ENCODE results near the gene TBCK.

The TBCK gene

GRCh38 chr4:106041294-106042002, 274.6 kb downstream of the TBCK start:
- Histone ChIP-seq H3K9ac (ENCODE audit: low read length in 5 of 5) (no peak overlapping the region), H3K36me3 (ENCODE audit: control insufficient read depth in 5 of 5, insufficient read depth in 5 of 5, low read length in 5 of 5) (peaks cover 5 to 12% (median 11%) of the 10 kb centered on the region in 5 donors), H3K27me3 (ENCODE audit: control insufficient read depth in 5 of 5, insufficient read depth in 4 of 5, low read length in 5 of 5) (no peaks in the 10 kb centered on the region), H3K4me1 (ENCODE audit: control insufficient read depth in 5 of 5, insufficient read depth in 5 of 5, low read length in 5 of 5) (no peaks in the 10 kb centered on the region), H3K4me3 (ENCODE audit: low read depth in 1 of 5, low read length in 5 of 5) (no peak overlapping the region), H3K27ac (ENCODE audit: low read depth, low read length) (no peak overlapping the region), H3K9me3 (ENCODE audit: control insufficient read depth in 5 of 5, low read length in 5 of 5) (no peaks in the 10 kb centered on the region)

DNA sequence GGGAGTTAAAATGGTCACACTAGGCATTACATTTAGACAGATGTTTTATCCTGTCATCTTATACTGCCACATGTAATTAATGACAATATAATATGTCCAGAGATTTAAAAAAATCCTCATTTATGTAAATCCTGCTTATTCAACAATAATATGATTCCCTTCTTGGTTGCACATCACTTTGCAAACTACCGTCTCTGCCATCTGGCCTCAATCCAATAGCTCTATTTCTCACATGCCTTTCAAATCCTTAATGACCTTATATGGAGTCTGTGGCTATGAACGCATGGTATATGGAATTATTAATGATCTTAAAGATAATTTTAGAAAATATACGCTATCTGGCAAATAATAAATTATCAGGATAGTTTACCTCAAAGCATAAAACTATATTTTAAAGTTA, 276.2 kb downstream of the TBCK start:
- no peaks in the 10 kb centered on the region for H3K36me3 ChIP-seq (ENCODE audit: control insufficient read depth in 5 of 5, insufficient read depth in 5 of 5, low read length in 5 of 5)
- no peaks in the 10 kb centered on the region for H3K4me1 ChIP-seq (ENCODE audit: control insufficient read depth in 5 of 5, insufficient read depth in 5 of 5, low read length in 5 of 5)
- H3K27me3 ChIP-seq (ENCODE audit: control insufficient read depth in 5 of 5, insufficient read depth in 4 of 5, low read length in 5 of 5): no peaks in the 10 kb centered on the region
- no peak overlapping the region for H3K9ac ChIP-seq (ENCODE audit: low read length in 5 of 5)
- H3K27ac ChIP-seq (ENCODE audit: low read depth, low read length): no peak overlapping the region
- H3K4me3 ChIP-seq (ENCODE audit: low read depth in 1 of 5, low read length in 5 of 5): no peak overlapping the region
- H3K9me3 ChIP-seq (ENCODE audit: control insufficient read depth in 5 of 5, low read length in 5 of 5): no peaks in the 10 kb centered on the region

GRCh38 chr4:106038908-106039307, 277.1 kb downstream of the TBCK start:
- H3K9ac ChIP-seq (ENCODE audit: low read length in 5 of 5): no peak overlapping the region
- no peaks in the 10 kb centered on the region for H3K9me3 ChIP-seq (ENCODE audit: control insufficient read depth in 5 of 5, low read length in 5 of 5)
- no peaks in the 10 kb centered on the region for H3K27me3 ChIP-seq (ENCODE audit: control insufficient read depth in 5 of 5, insufficient read depth in 4 of 5, low read length in 5 of 5)
- H3K36me3 ChIP-seq (ENCODE audit: control insufficient read depth in 5 of 5, insufficient read depth in 5 of 5, low read length in 5 of 5): no peaks in the 10 kb centered on the region
- H3K4me1 ChIP-seq (ENCODE audit: control insufficient read depth in 5 of 5, insufficient read depth in 5 of 5, low read length in 5 of 5): no peaks in the 10 kb centered on the region
- H3K27ac ChIP-seq (ENCODE audit: low read depth, low read length): no peak overlapping the region
- H3K4me3 ChIP-seq (ENCODE audit: low read depth in 1 of 5, low read length in 5 of 5): no peak overlapping the region

DNA sequence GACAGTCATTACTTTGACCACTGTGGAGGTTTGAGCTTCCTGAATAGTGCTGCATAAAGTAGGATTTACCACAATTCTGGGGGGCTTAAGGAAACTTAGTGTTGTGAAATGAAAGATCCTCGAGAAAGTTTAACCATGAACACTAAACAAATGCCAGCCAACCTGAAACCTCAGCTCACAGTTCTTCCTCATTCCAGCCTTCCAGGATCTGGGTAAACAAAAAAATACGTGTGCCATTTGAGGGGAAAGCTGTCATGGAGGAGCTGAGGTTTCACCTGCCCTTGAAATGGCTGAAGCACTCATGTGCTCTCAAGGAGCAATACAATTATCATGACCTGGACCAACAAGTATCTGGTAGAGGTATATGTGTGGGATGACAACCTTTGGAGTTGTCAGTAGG, 278.0 kb downstream of the TBCK start:
- no peaks in the 10 kb centered on the region for H3K4me1 ChIP-seq (ENCODE audit: control insufficient read depth in 5 of 5, insufficient read depth in 5 of 5, low read length in 5 of 5)
- H3K9ac ChIP-seq (ENCODE audit: low read length in 5 of 5): no peak overlapping the region
- no peaks in the 10 kb centered on the region for H3K9me3 ChIP-seq (ENCODE audit: control insufficient read depth in 5 of 5, low read length in 5 of 5)
- no peaks in the 10 kb centered on the region for H3K27me3 ChIP-seq (ENCODE audit: control insufficient read depth in 5 of 5, insufficient read depth in 4 of 5, low read length in 5 of 5)
- no peaks in the 10 kb centered on the region for H3K36me3 ChIP-seq (ENCODE audit: control insufficient read depth in 5 of 5, insufficient read depth in 5 of 5, low read length in 5 of 5)
- no peak overlapping the region for H3K27ac ChIP-seq (ENCODE audit: low read depth, low read length)
- no peak overlapping the region for H3K4me3 ChIP-seq (ENCODE audit: low read depth in 1 of 5, low read length in 5 of 5)

DNA sequence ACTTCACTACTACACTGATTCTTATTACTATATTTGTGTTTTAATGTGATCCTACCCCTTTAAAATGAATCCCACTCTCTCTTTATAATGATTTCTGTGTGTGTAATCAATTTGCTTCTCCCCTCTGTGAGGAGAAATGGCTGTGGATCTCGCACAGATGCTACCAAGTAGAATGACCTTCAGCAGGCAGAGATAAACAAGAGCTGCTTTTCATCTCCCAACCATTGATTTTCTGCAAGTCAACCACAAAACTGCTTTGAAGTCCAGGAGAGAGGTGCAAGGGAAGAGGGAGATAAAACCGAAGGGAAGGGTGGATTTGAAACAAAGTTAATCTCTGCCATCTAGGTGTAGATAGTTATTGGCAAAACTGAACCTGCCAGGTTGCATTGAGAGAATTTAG, 279.2 kb downstream of the TBCK start:
- no peaks in the 10 kb centered on the region for H3K4me1 ChIP-seq (ENCODE audit: control insufficient read depth in 5 of 5, insufficient read depth in 5 of 5, low read length in 5 of 5)
- no peaks in the 10 kb centered on the region for H3K9me3 ChIP-seq (ENCODE audit: control insufficient read depth in 5 of 5, low read length in 5 of 5)
- H3K27ac ChIP-seq (ENCODE audit: low read depth, low read length): no peak overlapping the region
- H3K36me3 ChIP-seq (ENCODE audit: control insufficient read depth in 5 of 5, insufficient read depth in 5 of 5, low read length in 5 of 5): no peaks in the 10 kb centered on the region
- H3K27me3 ChIP-seq (ENCODE audit: control insufficient read depth in 5 of 5, insufficient read depth in 4 of 5, low read length in 5 of 5): no peaks in the 10 kb centered on the region
- H3K4me3 ChIP-seq (ENCODE audit: low read depth in 1 of 5, low read length in 5 of 5): no peak overlapping the region
- no peak overlapping the region for H3K9ac ChIP-seq (ENCODE audit: low read length in 5 of 5)

DNA sequence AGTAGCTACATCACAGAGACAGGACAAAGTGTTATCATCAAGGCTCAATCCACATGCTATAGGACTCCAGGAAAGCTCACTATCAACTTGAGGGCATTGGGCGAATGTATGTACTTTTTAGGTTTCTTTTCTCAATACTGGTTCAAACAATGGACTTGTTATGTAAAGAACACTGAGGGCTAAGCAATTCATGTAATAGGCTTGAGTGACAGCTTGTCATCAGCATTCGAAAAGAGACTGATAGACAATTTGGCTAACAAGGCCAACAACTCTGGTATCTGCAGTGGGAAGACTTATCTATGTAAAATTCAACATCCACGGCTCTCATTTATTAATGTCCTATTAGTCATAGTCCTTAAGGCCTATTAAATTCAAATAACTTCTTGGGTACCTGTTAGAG, 279.7 kb downstream of the TBCK start:
- Histone ChIP-seq H3K9ac (ENCODE audit: low read length in 5 of 5) (no peak overlapping the region), H3K27me3 (ENCODE audit: control insufficient read depth in 5 of 5, insufficient read depth in 4 of 5, low read length in 5 of 5) (no peaks in the 10 kb centered on the region), H3K36me3 (ENCODE audit: control insufficient read depth in 5 of 5, insufficient read depth in 5 of 5, low read length in 5 of 5) (no peaks in the 10 kb centered on the region), H3K9me3 (ENCODE audit: control insufficient read depth in 5 of 5, low read length in 5 of 5) (no peaks in the 10 kb centered on the region), H3K4me1 (ENCODE audit: control insufficient read depth in 5 of 5, insufficient read depth in 5 of 5, low read length in 5 of 5) (no peaks in the 10 kb centered on the region), H3K4me3 (ENCODE audit: low read depth in 1 of 5, low read length in 5 of 5) (no peak overlapping the region), H3K27ac (ENCODE audit: low read depth, low read length) (no peak overlapping the region)

GRCh38 chr4:106035204-106035603, 280.8 kb downstream of the TBCK start:
- no peaks in the 10 kb centered on the region for H3K27me3 ChIP-seq (ENCODE audit: control insufficient read depth in 5 of 5, insufficient read depth in 4 of 5, low read length in 5 of 5)
- no peaks in the 10 kb centered on the region for H3K36me3 ChIP-seq (ENCODE audit: control insufficient read depth in 5 of 5, insufficient read depth in 5 of 5, low read length in 5 of 5)
- no peak overlapping the region for H3K4me3 ChIP-seq (ENCODE audit: low read depth in 1 of 5, low read length in 5 of 5)
- no peak overlapping the region for H3K9ac ChIP-seq (ENCODE audit: low read length in 5 of 5)
- H3K27ac ChIP-seq (ENCODE audit: low read depth, low read length): no peak overlapping the region
- H3K9me3 ChIP-seq (ENCODE audit: control insufficient read depth in 5 of 5, low read length in 5 of 5): peaks cover 0 to 3% (median 0%) of the 10 kb centered on the region in 5 donors
- H3K4me1 ChIP-seq (ENCODE audit: control insufficient read depth in 5 of 5, insufficient read depth in 5 of 5, low read length in 5 of 5): no peaks in the 10 kb centered on the region

DNA sequence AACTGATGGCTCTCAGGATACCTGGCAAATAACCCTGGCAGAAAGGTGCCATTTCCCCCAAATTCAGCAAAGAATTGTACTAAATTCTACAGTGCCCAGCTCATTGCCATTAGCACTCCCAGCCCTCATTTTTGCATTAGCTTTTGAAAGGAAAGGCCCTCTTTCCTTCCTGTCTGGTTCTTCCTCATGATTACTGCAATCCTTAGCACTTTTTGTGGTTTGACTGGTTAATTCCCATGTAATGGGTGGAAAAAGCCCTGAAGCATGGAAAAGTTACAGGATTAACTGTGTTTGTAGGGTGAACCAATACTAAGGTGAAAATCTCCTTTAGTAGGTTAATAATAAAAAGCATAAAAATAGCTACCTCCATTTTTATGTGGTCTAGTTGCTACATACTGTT, 281.3 kb downstream of the TBCK start:
- Histone ChIP-seq H3K9ac (ENCODE audit: low read length in 5 of 5) (no peak overlapping the region), H3K36me3 (ENCODE audit: control insufficient read depth in 5 of 5, insufficient read depth in 5 of 5, low read length in 5 of 5) (no peaks in the 10 kb centered on the region), H3K9me3 (ENCODE audit: control insufficient read depth in 5 of 5, low read length in 5 of 5) (peaks cover 0 to 3% (median 0%) of the 10 kb centered on the region in 5 donors), H3K4me3 (ENCODE audit: low read depth in 1 of 5, low read length in 5 of 5) (no peak overlapping the region), H3K4me1 (ENCODE audit: control insufficient read depth in 5 of 5, insufficient read depth in 5 of 5, low read length in 5 of 5) (no peaks in the 10 kb centered on the region), H3K27ac (ENCODE audit: low read depth, low read length) (no peak overlapping the region), H3K27me3 (ENCODE audit: control insufficient read depth in 5 of 5, insufficient read depth in 4 of 5, low read length in 5 of 5) (no peaks in the 10 kb centered on the region)

DNA sequence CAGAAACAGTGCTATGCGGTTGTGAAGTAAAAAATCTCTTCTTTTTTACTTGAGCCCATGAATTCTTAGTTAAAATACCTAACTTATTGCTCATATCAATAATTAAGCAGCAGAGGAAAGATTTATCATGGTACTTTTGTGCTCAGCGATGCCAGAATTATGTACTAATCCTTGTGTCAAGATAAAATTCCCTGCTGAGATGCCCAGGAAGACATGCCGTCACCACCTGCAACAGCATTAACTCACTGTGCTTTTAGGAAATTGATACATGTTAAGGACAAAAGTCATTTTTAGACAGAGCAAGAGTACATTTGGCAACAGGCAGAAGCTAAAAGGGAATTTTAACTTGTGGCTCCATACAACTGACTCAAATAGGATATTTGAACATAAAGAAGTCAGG, 281.8 kb downstream of the TBCK start:
- H3K27ac ChIP-seq (ENCODE audit: low read depth, low read length): no peak overlapping the region
- H3K9ac ChIP-seq (ENCODE audit: low read length in 5 of 5): no peak overlapping the region
- H3K27me3 ChIP-seq (ENCODE audit: control insufficient read depth in 5 of 5, insufficient read depth in 4 of 5, low read length in 5 of 5): no peaks in the 10 kb centered on the region
- no peak overlapping the region for H3K4me3 ChIP-seq (ENCODE audit: low read depth in 1 of 5, low read length in 5 of 5)
- H3K4me1 ChIP-seq (ENCODE audit: control insufficient read depth in 5 of 5, insufficient read depth in 5 of 5, low read length in 5 of 5): no peaks in the 10 kb centered on the region
- no peaks in the 10 kb centered on the region for H3K36me3 ChIP-seq (ENCODE audit: control insufficient read depth in 5 of 5, insufficient read depth in 5 of 5, low read length in 5 of 5)
- peaks cover 0 to 3% (median 0%) of the 10 kb centered on the region in 5 donors for H3K9me3 ChIP-seq (ENCODE audit: control insufficient read depth in 5 of 5, low read length in 5 of 5)

- H3K9ac ChIP-seq (ENCODE audit: low read length in 5 of 5): no peak overlapping the region
- H3K27ac ChIP-seq (ENCODE audit: low read depth, low read length): no peak overlapping the region
- H3K9me3 ChIP-seq (ENCODE audit: control insufficient read depth in 5 of 5, low read length in 5 of 5): peaks cover 0 to 3% (median 0%) of the 10 kb centered on the region in 5 donors
- H3K27me3 ChIP-seq (ENCODE audit: control insufficient read depth in 5 of 5, insufficient read depth in 4 of 5, low read length in 5 of 5): no peaks in the 10 kb centered on the region
- no peaks in the 10 kb centered on the region for H3K4me1 ChIP-seq (ENCODE audit: control insufficient read depth in 5 of 5, insufficient read depth in 5 of 5, low read length in 5 of 5)
- no peaks in the 10 kb centered on the region for H3K36me3 ChIP-seq (ENCODE audit: control insufficient read depth in 5 of 5, insufficient read depth in 5 of 5, low read length in 5 of 5)
- no peak overlapping the region for H3K4me3 ChIP-seq (ENCODE audit: low read depth in 1 of 5, low read length in 5 of 5)
These were observed 282.5 kb downstream of the TBCK start for GRCh38 chr4:106033469-106033868.

All from subcutaneous abdominal adipose tissue (tissue), 5 donors.